Ramos (cell line): ENCODE data around the gene KRTAP10-2.

Source experiments
- in situ Hi-C: fragments of 300-500 bp; cut with MboI; formaldehyde crosslinking; loops from one replicate; pipeline ENCODE4 v1.14.3; 2022; ENCODE audit warnings: low sequenced_read_pairs; ENCODE audit not compliant: unreplicated experiment

The KRTAP10-2 gene

DNA sequence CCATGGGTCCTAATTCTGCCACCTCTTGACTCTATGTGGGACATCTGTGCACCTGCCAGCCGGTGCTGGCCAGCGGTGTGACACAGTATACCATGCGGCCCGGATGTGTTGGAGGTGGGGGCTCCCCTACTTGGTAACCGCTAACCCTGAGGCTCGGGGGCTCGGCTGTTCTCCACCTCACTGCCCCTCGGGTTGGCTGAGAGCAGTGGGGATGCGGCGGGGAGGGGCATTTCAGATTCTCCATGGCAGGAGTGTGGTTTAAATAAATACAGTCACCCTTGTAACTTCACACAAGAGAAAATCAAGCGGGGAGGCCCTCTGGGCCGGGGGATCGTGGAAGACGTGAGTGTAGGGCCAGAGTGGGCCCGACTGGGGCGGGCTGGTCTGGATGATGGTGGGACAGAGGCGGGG is 22.3 kb downstream of the KRTAP10-2 start:
- in situ Hi-C loops, result loop anchor here (5.0 kb wide), 1 partner anchor 47 kb away; no protein-coding TSS in a partner anchor

DNA sequence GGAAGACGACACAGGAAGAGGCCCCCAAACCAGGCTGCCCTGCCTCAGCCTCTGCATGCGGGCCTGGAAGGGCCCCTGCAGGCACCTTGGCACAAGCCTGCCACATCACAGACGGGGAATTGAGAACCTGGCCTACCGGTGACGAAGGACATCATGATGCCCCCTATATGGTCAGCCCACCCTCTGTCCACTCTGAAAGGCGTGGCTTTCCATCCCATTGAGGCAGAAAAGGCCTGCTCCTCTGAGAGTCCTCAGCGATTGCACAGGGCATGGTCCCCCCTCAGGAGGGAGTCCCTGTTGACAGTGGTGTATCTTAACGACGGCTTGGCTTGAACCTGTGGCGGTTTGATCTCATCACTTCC is 22.7 kb downstream of the KRTAP10-2 start:
- in situ Hi-C loops, result loop anchor here (5.0 kb wide), 1 partner anchor 46 kb away; no protein-coding TSS in a partner anchor

DNA sequence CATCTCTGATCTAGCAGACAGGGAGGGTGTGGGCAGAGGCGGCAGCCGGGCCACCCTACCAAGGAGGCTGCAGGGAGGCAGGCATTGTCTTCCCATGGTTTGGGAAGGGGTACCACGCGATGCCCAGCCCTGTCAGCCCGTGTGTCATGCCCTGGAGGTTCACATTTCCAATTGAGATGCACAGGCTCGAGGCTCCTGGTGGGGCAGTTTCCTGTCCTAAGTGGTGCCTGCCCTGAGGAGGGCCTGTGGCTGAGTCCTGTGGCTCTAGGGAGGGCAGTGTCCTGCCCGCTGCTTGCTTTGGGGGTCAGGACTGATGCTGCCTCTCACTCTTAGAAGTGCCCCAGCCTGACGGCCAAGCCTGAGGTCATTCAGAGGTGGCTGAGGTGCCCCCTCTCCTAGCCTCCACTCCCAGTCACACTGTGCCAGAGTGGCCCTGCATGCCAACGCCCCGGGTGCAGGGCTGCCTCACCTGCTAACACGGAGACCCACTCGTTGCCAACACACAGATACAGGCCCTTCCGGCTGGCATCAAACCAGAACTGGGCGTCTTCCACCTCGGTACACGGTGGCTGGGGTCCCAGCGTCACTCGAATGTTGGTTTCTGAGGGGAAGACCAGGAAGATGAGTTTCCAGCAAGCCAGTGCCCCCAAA is 23.2 kb downstream of the KRTAP10-2 start:
- in situ Hi-C loops, result loop anchor here (5.0 kb wide), 1 partner anchor 46 kb away; no protein-coding TSS in a partner anchor

DNA sequence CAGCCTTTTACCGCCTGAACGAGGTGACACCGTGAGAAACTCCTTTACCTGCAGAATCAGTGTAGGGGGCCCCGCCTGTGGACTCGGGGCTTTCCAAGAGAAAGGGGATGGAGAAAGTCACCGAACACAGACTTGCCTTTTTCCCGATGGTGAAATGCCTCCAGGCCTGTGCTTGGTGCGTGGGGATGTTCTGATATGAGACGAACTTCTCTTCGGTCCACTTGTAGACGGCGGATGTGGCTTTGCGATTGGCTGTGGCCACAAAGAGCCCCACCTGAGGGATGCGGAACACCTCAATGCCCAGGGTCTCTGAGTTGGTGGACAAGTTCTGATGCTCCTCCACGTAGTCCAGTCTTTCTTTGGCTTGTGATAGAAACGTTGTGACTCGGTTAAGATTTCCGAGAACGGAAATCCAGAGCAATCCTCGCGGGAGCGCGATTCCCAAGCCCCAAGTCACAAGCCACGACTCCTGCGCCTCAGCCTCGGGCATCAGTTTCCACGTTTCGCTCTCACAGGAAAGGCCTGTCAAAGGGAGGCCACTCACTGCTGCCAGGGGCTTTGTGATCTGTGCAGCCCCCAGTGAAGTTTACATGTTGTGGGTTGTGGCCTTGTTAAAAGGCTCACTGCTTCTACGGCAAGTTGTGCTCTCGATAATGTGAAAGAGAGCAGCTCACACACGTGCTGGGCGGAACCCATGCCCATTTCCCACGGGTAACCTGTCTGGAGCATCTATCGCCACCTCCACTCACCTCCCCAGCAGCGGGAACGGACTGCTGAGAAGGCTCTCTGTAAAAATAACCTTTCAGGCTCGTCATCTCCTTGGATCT is 23.9 kb downstream of the KRTAP10-2 start:
- in situ Hi-C loops, result loop anchor here (5.0 kb wide), 1 partner anchor 45 kb away; no protein-coding TSS in a partner anchor

DNA sequence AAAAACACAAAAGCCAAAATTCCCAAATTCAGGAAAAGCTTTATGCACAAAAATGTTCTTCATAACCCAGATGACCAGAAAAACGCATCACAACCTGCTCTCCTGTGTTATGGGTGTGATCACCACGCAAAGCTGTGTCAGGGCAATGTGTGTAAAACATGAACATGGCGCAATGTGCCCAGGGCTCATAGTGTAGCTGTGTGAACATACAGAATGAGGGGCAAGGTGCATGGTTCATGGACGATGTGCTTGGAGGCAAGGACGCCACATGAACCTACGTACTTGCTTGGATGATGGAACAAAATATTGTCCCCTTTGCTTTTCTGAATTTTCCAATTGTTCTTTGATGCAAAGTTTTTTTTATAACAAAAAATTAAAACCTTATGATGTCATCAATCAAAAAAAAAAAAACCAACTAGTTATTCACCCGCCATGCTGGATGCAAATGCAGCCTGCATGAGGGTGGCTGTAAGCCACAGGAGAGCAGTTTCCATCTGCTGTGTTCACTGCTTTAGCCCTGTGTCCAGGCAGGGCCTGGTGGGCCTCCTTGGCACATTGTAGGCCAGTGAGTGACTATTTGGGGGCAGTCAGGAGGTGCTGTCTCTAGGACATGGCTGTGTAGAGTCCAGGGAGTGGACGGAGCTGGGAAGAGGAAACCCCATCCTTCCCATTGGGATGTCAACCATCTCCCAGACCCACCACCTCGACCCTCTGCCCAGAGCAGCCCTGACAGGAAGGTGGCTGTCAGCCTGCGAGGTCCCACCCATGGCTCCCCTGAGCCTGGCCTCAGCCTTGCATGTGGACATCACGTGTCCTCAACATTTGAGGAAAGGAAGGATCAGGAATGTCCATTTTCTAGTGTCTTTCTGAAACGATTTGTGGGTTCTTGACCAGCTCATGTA is 25.0 kb downstream of the KRTAP10-2 start:
- in situ Hi-C loops, result loop anchor here (5.0 kb wide), 1 partner anchor 44 kb away; no protein-coding TSS in a partner anchor

DNA sequence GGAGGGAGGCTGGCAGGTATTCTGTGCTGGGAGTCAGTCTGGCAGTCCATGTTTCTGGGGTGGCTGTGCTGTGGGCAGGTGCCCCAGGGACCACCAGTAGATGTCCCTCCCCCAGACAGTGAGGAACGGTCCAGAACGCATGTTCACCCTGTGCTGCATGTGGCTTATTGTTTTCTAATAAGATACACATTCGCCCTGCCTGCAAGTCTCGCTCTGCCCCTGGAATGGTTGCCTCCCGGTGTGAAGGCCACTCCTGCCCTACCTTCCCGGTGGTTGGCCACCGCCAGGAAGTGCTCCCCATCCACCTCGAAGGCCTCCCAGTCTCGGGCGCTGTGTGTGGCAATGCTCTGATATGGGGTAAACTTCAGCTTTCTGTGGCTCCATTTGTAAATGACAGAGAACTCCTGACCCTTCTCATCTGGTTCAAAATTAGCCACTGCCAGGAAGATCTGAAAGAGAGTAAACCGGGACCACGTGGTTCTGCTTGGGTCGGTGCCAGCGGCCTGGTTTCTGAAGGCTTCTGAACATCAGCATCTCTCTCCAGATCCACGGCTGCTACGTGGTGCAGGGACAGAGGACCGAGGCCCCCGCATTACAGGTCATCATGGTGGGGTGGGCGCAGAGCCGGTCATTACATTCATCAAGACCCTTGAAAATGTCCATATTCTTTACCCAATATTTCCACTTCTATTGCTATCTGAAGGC is 25.8 kb downstream of the KRTAP10-2 start:
- in situ Hi-C loops, result loop anchor here (5.0 kb wide), 1 partner anchor 43 kb away; no protein-coding TSS in a partner anchor

DNA sequence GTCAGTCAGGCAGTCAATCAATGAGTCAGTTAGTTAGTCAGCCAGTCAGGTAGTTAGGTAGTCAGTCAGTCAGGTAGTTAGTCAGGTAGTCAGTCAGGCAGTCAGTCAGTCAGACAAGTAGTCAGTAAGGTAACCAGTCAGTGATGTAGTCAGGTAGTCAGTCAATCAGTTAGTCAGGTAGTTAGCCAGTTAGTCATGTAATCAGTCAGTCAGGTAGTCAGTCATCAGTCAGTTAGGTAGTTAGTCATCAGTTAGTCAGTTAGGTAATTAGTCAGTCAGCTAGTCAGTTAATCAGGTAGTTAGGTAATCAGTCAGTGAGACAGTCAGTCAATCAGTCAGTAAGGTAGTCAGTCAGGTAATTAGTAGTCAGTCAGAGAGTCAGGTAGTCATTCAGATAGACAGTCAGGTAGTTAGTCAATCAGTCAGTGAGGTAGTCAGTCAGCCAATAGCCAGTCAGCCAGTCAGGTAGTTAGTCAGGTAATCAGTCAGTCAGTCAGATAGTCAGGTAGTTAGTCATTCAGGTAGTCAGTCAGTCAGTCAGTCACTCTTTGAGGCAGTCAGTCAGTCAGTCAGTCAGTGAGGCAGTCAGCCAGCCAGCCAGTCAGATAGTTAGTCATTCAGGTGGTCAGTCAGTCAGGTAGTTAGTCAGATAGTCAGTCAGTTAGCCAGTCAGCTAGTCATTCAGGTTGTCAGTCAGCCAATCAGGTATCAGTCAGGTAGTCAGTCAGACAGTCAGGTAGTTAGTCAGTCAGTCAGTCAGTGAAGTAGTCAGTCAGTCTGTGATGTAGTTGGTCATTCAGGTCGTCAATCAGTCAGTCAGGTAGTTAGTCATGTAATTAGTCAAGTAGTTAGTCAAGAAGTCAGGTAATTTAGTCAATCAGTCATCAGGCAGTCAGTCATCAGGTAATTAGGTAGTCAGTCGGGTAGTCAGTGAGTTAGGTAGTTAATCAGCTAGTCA is 26.6 kb downstream of the KRTAP10-2 start:
- in situ Hi-C loops, result loop anchor here (5.0 kb wide), 1 partner anchor 42 kb away; no protein-coding TSS in a partner anchor

DNA sequence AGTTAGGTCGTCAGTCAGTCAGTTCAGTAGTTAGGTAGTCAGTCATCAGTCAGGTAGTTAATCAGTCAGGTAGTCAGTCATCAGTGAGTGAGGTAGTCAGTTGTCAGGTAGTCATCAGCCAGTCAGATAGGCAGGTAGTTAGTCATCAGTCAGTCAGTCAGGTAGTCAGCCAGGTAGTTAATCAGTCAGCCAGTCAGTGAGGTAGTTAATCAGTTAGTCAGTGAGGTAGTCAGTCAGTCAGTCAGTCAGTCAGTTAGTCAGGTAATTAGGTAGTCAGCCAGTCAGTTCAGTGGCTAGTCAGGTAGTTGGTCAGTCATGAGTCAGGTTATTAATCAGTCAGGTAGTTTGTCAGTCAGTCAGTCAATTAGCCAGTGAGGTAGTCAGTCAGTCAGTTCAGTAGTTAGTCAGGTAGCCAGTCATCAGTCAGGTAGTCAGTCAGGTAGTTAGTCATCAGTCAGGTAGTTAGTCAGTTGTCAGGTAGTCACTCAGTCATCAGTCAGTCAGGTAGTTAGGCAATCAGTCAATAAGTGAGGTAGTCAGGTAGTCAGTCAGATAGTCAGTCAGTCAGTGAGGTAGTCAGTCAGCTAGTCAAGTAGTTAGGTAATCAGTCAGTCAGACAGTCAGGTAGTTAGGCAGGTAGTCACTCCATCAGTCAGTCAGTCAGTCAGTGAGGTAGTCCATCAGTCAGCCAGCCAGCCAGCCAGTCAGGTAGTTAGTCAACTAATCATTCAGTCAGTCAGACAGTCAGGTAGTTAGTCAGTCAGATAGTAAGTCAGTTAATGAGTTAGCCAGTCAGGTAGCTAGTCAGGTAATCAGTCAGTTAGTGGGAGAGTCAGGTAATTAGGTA is 27.5 kb downstream of the KRTAP10-2 start:
- in situ Hi-C loops, result no loop called here

DNA sequence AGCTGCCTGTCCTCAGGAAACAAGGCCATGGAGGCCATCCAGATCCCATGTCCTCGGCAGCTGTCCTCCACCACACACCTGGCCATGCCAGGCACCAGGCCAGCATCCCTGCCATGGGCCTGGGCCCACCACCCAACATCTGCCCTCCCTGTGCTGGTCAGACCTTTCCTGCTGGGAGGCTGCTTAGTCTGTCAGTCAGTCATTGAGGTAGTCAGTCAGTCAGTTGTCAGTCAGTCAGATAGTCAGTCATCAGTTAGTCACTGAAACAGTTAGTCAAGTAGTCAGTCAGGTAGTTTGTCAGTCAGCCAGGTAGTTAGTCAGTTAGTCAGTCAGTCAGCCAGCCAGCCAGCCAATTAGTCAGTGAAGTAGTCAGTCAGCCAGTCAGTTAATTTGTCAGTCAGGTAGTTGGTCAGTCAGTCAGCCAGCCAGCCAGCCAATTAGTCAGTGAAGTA is 28.5 kb downstream of the KRTAP10-2 start:
- in situ Hi-C loops, result no loop called here

DNA sequence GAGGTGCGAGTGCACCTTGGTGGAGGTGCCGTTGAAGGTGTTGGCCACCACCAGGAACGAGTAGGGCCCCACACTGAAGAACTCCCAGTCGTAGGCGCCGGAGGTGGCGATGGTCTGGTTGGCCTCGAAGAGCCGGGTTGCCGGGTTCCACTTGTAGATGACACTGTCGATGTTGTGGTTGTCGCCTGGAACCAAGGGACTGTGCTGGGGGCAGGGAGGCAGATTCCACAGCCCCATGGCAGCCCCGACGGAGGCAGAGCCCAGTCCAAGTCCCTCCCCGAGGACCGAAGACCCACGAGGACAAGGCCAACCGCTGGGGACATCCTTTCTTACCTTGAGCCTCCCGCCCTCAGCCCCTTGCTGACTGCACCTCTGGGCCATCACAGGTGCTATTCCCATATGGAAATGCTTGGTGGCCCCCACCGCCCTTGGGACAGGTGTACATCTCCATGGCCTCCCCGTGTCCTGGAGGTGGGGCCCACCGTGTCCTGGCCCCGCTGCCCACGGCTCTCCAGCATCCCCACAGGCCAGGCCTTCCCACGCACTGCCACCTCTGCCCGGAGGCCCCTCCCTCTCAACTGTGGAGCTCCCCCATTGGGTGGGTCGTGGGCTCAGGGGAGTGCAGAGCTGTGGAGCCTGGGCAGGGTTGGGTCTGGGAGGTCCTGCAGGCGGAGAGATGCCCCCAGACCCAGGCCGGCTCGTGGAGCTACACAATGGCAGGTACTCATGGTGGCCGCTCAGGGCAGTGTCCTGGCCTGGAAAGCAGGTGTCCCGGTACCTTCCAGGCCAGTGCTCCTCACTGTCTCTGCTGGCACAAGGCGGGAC is 29.2 kb downstream of the KRTAP10-2 start:
- in situ Hi-C loops, result no loop called here

DNA sequence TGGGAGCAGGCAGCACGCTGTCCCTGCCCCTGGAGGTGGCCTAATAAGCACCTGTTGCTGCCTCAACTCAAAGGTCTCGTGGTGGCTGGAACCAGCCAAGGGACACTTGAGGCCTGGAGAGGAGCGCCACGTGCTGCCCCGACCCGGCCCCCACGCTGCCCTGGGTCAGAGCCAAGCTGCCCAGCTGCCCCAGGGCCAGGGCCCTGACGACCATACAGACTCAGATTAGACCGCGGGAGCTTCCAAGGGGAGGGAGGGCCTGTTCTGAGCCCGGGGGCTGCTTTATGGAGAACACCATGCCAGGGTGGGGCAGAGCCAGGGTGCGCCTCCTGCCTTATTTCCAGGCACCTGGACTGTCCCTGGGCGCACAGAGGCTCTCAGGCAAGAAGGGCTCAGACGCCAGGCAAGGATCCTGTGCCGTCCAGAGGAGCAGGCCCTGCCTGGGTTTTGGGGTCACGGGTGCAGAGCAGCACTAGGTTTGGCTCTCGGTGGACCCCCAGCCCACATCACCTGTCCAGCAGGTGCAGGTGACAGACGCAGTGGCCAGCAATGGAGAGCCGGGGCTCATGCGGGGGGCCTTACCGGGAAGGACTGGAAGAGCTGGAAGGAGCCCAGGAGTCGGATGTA is 29.9 kb downstream of the KRTAP10-2 start:
- in situ Hi-C loops, result no loop called here

DNA sequence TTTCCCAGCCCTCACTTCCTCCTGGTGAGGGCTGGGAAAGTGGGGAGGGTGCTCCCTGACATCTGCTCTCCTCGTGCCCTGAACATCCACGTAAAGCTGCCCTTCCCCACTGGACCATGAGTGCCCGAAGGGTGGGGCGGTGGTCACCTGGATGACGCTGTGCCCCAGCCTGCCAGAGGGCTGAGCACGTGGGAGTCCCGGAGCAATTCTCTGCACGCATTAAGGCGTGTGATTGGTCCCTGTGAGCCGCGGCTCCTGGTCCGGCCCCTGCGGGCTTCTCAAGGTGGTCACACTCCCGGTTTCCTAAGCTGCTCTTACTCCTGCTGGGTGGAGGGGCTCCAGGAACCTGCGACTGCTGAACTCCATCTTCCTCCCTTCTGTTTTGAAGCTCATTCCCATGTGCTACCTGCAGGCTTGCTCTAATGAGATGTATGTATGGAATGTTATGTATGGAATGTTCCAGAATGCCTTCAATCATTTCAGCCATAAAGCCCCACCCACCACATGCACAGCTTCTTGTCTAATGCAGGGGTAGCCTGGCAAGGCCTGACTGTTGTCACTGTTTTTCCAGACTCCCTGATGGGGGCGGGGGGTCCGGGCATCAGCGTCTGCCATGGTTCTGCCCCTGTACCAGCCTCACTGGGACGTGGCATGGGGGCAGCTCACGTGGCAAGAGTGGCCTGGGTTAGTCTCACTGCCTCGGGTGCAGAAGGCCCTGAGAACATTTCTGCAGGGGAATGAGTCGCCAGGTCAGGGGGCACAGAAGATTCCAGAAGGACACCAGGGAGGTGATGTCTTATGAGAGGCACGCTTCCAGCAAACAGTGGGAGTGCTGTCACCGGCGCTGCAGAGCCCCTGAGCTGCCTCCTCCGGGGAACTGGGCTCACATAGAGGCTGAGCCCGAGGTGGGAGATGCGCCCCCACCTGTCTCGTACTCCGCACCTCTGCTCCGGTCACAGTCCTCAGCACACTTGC is 30.7 kb downstream of the KRTAP10-2 start:
- in situ Hi-C loops, result no loop called here

DNA sequence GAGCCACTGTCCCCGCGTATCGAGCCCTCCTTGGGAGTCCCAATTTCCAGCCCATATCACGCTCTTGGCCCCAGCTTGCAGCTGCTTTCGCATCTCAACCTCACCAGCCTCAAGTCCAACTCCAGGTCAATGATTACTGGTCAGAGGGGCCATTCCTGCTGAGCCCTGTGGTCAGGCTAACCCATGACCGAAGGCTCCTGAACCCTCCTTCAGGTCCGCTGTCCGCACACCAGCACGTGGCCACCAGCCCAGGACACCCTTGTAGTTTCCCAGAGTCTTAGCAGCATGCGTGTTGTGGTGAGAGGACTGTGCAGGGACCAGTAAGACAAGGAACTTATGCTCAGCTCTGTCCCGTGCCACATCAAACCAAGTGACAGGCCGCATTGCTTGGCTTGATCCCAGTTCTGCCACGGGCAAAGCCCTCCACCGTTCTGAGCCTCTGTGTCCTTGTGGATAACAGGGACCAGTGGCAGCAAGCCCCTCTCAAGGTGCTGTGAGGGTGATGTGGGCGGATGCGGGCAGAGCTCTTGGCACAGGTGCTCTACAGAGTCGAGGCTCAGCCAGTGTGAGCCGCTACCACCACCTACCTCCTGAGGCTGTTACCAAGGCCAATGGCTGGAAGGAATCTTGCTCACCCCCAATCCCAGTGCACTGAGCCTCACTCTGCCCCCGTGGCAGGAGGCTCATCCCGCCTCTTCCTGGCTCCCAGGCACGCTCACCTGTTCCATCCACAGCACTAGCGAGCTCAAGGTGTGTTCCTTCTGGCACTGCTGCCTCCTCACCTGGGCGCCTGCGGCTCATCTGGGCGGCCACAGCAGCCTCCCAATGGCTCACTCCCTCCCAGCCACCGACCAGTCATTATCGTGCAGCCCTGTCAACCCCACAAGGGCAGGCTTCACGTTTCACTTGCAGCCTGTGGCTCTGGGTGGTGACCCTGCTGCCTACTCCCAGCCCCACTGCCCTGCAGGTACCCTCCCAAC is 31.7 kb downstream of the KRTAP10-2 start:
- in situ Hi-C loops, result no loop called here

DNA sequence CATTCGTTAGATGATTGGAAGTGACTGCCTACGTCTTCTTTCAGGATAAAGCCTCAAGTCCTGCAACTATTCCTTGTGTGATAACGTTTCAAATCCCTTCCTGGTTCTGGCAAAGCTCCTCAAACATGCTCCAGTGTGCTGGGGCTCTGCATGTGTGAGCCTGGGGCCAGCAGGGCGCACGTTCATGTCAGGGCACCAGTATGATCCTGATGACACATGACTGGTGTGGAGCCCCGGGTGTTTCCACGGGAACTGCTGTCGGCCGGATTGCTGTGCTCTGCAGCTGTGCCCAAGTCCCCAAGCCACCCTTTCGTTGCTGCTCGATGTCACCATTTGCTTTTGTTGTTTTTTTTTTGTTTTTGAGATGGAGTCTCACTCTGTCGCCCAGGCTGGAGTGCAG is 32.6 kb downstream of the KRTAP10-2 start:
- in situ Hi-C loops, result no loop called here
